SU-DHL-6 (cell line): Measurements from ENCODE around the gene PIK3R6.
"Not testable (repeated sequence)": the region's sequence is repeated elsewhere in the genome, so short reads cannot be mapped to it uniquely, and the experiment has no call there.

Source experiments
- H2AFZ ChIP-seq: fragments of 200-600 bp; sonication (generic); 2 replicates; pipeline ENCODE4 v1.6.1; 2014; ENCODE audit warnings: low read depth, mild to moderate bottlenecking, moderate library complexity, mixed read lengths, antibody characterized with exemption, low read length; ENCODE audit not compliant: severe bottlenecking
- H3F3A ChIP-seq: fragments of 200-600 bp; shearing (Covaris generic); 2 replicates; pipeline ENCODE4 v1.6.0; 2016; ENCODE audit warnings: antibody characterized with exemption, mild to moderate bottlenecking; ENCODE audit not compliant: insufficient read depth
- H3K27ac ChIP-seq: fragments of 200-600 bp; sonication (generic); 2 replicates; pipeline ENCODE4 v1.5.1; 2016; ENCODE audit warnings: low read depth, mild to moderate bottlenecking, low read length, moderate library complexity, mixed read lengths
- H3K27me3 ChIP-seq: fragments of 200-600 bp; sonication (generic), shearing (Covaris generic); 2 replicates; pipeline ENCODE4 v1.6.0; 2014; ENCODE audit warnings: mild to moderate bottlenecking, low read length
- H3K36me3 ChIP-seq: fragments of 200-600 bp; sonication (generic); 2 replicates; pipeline ENCODE4 v1.6.1; 2014; ENCODE audit warnings: mild to moderate bottlenecking, low read length, mixed read lengths
- H3K4me2 ChIP-seq: fragments of 300-600, 200-600 bp; shearing (Covaris generic), sonication (generic); 2 replicates; pipeline ENCODE4 v1.6.0; 2014; ENCODE audit warnings: low read length, low read depth, mild to moderate bottlenecking; ENCODE audit not compliant: poor library complexity, severe bottlenecking
- H3K4me3 ChIP-seq: fragments of 200-600 bp; sonication (generic); 2 replicates; pipeline ENCODE4 v1.5.1; 2014; ENCODE audit warnings: antibody characterized with exemption, low read length, mild to moderate bottlenecking, mixed read lengths; ENCODE audit not compliant: insufficient read depth, poor library complexity, severe bottlenecking
- H3K79me2 ChIP-seq: fragments of 200-600 bp; sonication (generic); 2 replicates; pipeline ENCODE4 v1.6.1; 2014; ENCODE audit warnings: mild to moderate bottlenecking, low read length, moderate library complexity; ENCODE audit not compliant: insufficient read depth
- H3K9ac ChIP-seq: fragments of 200-600 bp; sonication (generic); 2 replicates; pipeline ENCODE4 v1.7.0; 2014; ENCODE audit warnings: mild to moderate bottlenecking, low read length
- H3K9me2 ChIP-seq: fragments of 200-600 bp; sonication (generic); replicated peaks from 2 replicates; pipeline ENCODE4 v1.6.1; 2014; ENCODE audit warnings: low read length; ENCODE audit not compliant: insufficient read depth
- H3K9me3 ChIP-seq: fragments of 200-600 bp; sonication (generic); 2 replicates; pipeline ENCODE4 v1.6.1; 2014; ENCODE audit warnings: low read length, mixed read lengths; ENCODE audit not compliant: insufficient read depth
- H4K20me1 ChIP-seq: fragments of 200-600 bp; sonication (generic); 2 replicates; pipeline ENCODE4 v1.6.1; 2014; ENCODE audit warnings: low read depth, mild to moderate bottlenecking, antibody characterized with exemption, low read length, moderate library complexity, mixed read lengths
- CTCF ChIP-seq: fragments of 200-600 bp; sonication (generic); IDR thresholded peaks from one replicate; pipeline ENCODE4 v1.5.1; 2017; ENCODE audit warnings: antibody characterized with exemption, mild to moderate bottlenecking, low read length, moderate library complexity; ENCODE audit not compliant: insufficient read depth, poor library complexity, severe bottlenecking
- EZH2phosphoT487 ChIP-seq: fragments of 200-600 bp; sonication (generic), shearing (Covaris generic); conservative IDR thresholded peaks from 2 replicates; pipeline ENCODE4 v1.6.1; 2018; ENCODE audit warnings: mild to moderate bottlenecking, antibody characterized with exemption, low read length, moderate library complexity, mixed read lengths

PIK3R6 gene

GRCh38 chr17:8887834-8888703 lies 20.6 kb upstream of the PIK3R6 start:
- Histone ChIP-seq H3F3A (no peaks in the 10 kb centered on the region), H4K20me1 (no peaks in the 10 kb centered on the region), H3K27me3 (no peaks in the 10 kb centered on the region), H3K27ac (no peak overlapping the region), H3K79me2 (no peaks in the 10 kb centered on the region), H3K4me2 (no peak overlapping the region), H3K4me3 (no peak overlapping the region), H3K9me2 (no peaks in the 10 kb centered on the region), H3K9me3 (no peaks in the 10 kb centered on the region), H3K36me3 (no peaks in the 10 kb centered on the region), H2AFZ (no peak overlapping the region), H3K9ac (no peak overlapping the region)
- TF ChIP-seq CTCF: no peak
- TF ChIP-seq EZH2phosphoT487: no peak

- H3K4me3 ChIP-seq: no peak overlapping the region
- H3K27me3 ChIP-seq: no peaks in the 10 kb centered on the region
- no peaks in the 10 kb centered on the region for H3K9me2 ChIP-seq
- H3F3A ChIP-seq: no peaks in the 10 kb centered on the region
- H2AFZ ChIP-seq: no peak overlapping the region
- H3K79me2 ChIP-seq: no peaks in the 10 kb centered on the region
- no peak overlapping the region for H3K9ac ChIP-seq
- TF ChIP-seq EZH2phosphoT487: no peak
- TF ChIP-seq CTCF: no peak
- H3K9me3 ChIP-seq: no peaks in the 10 kb centered on the region
- H3K27ac ChIP-seq: no peak overlapping the region
- H3K4me2 ChIP-seq: no peak overlapping the region
- no peaks in the 10 kb centered on the region for H3K36me3 ChIP-seq
- no peaks in the 10 kb centered on the region for H4K20me1 ChIP-seq
These were observed 19.8 kb upstream of the PIK3R6 start for GRCh38 chr17:8887301-8887700.

GRCh38 chr17:8885967-8886684 lies 18.7 kb upstream of the PIK3R6 start:
- H3K36me3 ChIP-seq: no peaks in the 10 kb centered on the region
- H3K79me2 ChIP-seq: no peaks in the 10 kb centered on the region
- H3K27ac ChIP-seq: no peak overlapping the region
- no peaks in the 10 kb centered on the region for H3K27me3 ChIP-seq
- H3K9me2 ChIP-seq: no peaks in the 10 kb centered on the region
- H3K4me2 ChIP-seq: no peak overlapping the region
- no peaks in the 10 kb centered on the region for H4K20me1 ChIP-seq
- H3K9ac ChIP-seq: no peak overlapping the region
- TF ChIP-seq EZH2phosphoT487 (no peak), CTCF (no peak)
- no peaks in the 10 kb centered on the region for H3K9me3 ChIP-seq
- no peak overlapping the region for H3K4me3 ChIP-seq
- H3F3A ChIP-seq: no peaks in the 10 kb centered on the region
- H2AFZ ChIP-seq: no peak overlapping the region

- not testable (repeated sequence) for H3K4me3 ChIP-seq
These were observed 17.9 kb upstream of the PIK3R6 start for GRCh38 chr17:8885163-8885966.

More at GRCh38 chr17:8885163-8885966, 17.9 kb upstream of the PIK3R6 start:
- not testable (repeated sequence) for H3K9me2 ChIP-seq, H3F3A ChIP-seq, H4K20me1 ChIP-seq, H3K9me3 ChIP-seq, H3K27me3 ChIP-seq, H3K4me2 ChIP-seq, H3K27ac ChIP-seq, H3K79me2 ChIP-seq, H3K36me3 ChIP-seq, H3K9ac ChIP-seq, H2AFZ ChIP-seq
